NCI-H1930 (cell line): ENCODE results near the gene C10orf90.

Experiments
- DNase-seq, 2 experiments: peaks; one replicate each; lab custom pipeline; 2025; lab: John Stamatoyannopoulos, UW

The C10orf90 gene

DNA sequence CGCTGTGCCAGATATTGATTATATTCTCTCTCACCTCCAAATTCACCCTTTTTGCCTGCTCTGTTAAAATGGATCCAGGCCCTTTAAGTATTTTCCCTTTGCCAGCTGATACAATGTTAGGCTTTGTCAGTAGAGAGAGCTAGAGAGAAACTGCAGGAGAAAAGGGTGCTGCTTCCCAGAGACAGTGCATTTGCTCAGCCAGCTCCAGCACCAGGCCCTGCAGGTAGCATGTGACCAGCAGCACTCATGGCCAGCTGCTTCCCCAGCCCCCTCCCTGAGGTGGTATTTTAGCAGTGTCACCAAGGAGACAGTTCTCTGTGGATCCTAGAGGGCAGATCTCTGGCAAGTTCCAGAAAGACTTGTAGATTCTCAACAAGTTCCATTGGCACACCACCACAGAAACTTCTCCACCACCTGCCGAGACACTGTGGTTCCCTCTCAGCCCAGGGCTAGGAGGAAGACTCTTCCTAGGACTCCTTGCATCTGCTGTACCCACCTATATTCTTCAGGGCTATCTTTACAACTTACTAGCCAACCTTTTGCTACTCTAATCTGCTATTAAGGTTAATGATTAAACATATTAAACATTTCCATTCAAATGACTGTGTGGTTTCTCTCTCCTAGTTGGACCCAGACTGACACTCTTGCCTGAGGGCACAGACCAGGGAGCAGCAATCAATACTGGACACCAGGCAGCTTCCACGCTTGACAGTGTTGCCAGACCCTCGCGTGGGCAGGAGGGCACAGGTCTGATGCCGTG is 246.6 kb downstream of the C10orf90 start:
- DNase-seq: no peak

DNA sequence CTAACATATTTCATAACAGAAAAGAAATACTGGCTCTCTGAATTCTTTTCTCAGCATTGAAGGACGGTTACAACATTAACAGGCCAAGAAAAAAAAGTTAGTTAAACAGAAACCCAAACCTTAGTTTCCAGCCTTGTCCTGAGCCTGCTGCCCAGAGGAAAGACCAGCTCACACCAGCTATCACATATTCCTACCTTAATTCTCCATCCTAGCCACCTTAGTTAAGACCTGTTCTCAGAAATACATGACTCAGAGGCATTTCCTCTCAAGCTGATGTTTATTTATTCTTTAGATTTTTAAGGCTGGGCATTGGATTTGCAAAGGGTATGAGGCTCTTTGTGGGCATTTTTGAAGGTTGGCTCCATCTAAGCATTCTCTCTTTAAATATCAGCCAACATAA is 247.9 kb downstream of the C10orf90 start:
- DNase-seq: no peak

DNA sequence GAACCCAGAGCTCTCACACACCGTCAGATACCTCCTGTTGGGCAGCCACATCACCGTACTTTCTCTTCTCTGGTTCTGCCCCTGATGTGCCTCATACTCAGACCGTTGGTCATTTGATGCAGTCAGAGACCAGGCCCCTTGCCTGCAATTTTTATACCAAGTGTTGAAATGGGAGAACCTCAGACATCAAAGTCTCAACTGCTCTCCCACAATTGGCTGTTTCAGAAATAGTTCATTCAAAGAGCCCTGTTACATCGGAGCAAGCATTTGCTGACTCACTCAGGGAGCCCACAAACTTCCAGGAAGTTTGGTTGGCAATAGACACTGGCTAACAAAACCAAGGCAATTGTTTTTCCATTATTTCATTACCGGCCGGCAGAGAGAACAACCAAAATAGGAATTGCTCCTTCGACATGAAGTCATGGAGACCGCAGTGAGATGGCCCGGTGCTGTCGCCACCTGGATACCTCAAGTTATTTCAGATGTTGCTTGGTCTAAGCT is 248.7 kb downstream of the C10orf90 start:
- DNase-seq: no peak

DNA sequence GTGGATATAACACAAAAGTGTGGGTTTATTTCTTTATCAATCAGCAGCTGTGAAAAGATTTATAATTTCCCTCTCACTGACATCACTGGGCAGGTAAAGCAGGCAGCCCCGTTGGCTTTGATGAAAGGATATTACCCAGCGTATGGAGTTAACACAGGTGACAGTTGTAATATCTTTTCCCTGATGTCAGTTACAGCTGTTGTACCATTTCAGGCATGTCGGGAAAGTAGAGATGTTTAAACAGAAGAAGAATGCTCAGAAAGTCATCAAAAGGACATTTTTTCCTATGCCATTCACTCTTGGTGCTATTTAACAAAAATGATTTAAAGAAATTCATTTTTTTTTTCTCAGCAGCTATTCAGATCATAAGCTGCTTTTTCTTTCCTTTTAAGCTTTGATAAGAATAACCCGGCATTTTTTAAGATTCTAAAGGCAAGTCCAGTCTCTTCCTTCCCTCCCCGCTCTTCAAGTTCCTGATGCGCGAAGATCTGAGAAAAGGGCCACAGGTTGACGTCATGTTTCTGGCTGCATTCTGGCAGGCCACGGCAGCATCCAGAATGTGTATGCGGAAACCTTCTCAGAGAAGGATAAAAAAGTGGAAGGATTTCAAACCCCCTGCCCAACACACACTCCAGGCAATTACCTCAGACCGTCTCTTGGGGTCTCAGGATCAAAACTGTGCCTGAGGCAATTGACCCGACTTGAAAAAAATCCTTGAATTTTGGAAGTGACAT is 249.8 kb downstream of the C10orf90 start:
- no peak for DNase-seq

DNA sequence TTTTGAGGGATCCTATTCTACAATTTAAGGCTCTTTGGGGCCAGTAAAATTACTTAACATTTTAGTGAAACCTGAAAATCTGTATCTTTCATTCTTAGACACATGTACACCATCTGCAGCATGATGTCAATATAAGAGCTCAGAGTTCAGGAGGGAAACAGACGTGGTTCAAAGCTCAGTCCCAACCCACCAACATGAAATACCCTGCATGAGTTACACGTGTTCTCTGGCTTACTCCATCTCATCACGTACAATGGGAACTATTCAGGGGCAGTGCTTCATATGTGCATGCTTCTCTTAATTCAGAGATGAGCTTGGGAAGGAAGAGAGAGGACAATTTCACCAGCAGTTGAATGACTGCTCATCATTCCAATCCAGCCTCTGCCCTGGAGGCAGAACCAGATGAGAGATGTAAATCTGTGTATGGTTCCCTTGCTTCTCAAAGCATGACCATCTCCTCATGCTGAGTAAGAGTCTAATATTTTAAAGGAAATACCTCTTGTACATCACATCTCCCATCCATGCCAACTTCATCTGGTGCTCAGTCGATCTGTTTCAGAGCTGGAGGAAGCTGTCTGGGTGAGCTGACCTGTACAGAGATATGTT is 253.2 kb downstream of the C10orf90 start:
- no peak for DNase-seq

DNA sequence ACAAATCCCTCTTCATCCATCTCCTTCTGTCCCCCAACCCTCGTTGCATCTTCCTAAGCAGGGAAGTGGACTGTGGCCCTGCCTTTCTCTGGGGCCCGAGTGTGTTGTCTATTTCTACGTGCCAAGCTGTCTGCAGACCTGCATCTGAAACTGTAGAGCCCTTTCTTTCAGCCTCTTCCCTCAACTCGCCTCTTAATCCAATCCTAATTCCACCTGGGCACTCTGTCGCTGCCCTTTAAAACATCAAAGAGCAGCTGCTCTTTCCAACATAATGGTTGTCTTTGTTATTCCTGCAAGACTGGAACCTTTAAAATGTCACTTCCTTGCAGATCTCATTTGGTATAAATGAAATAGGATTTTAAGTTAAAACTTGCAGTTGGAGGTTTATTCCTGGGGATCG is 260.7 kb downstream of the C10orf90 start:
- DNase-seq: no peak

DNA sequence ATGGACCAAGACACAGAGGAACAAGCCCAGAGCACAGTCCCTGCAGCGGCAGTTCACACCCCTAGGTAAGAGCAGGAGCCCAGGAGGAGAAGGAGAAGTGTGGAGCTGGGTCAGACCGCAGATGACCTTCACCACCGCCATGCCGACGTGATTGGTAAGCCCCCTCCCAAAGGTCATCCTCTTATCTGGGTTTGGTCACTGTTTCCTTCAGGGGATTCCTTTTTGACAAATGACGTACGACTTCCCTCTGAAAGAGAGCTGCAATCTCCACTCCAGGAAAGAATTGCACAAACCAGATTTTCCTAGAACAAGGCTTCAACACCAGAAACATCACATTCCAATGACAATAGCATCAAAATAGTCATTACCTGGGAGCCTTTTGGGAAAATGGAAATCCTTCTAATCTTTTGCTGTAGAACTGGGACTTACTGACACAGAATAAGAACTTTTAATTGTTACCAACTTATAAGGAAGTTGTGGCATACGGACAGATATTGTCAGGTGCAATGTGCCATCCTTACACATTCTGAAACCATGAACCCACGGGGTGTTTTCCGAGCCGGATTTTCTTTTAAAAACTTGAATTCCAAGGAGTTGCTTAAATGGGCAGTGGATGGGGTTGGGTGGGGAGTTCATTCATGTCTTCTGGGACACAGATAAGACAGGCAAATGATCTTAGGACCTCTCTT is 261.4 kb downstream of the C10orf90 start:
- DNase-seq: no peak

DNA sequence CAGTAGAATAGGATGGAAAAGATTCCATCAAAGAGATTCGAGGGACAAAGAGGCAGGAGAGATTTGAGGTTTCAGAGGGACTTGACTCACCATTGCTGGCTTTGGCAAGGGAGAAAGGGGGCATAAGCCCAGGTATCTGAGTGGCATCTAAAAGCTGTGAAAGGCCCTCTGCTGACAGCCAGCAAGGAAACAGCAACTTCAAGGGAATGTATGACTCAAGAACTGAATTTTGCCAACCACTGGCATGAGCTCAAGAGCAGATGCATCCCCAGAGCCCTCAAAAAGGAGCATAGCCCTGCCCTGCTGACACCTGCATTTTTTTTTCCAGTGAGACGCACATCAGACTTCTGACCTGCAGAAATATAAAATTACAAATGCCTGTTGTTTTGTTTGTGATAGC is 262.7 kb downstream of the C10orf90 start:
- DNase-seq: no peak

DNA sequence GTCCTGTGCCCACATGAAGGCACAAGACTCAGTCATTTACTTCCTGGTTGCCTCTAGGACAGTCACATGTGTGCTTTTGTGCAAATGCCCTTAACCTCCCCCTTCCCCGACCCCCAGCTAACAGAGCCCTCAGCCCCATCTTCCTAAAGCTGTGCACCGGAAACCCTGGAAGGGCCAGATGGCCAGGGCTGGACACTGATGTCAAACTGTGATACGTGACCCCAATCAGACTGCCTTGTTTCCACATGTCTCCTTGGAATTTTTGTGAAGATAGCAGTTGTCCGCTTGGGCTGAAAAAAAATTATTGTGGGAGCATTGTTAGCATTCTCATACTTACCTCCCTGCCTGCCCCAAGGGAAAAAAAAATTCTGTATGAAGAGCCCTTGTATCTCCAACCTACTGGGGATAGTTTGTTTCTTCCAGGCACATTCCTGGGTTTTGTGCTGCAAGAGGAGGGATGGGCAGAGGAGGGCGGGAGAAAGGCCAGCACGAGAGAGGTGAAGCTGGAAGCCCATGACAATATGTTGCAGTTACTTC is 265.2 kb downstream of the C10orf90 start:
- no peak for DNase-seq

DNA sequence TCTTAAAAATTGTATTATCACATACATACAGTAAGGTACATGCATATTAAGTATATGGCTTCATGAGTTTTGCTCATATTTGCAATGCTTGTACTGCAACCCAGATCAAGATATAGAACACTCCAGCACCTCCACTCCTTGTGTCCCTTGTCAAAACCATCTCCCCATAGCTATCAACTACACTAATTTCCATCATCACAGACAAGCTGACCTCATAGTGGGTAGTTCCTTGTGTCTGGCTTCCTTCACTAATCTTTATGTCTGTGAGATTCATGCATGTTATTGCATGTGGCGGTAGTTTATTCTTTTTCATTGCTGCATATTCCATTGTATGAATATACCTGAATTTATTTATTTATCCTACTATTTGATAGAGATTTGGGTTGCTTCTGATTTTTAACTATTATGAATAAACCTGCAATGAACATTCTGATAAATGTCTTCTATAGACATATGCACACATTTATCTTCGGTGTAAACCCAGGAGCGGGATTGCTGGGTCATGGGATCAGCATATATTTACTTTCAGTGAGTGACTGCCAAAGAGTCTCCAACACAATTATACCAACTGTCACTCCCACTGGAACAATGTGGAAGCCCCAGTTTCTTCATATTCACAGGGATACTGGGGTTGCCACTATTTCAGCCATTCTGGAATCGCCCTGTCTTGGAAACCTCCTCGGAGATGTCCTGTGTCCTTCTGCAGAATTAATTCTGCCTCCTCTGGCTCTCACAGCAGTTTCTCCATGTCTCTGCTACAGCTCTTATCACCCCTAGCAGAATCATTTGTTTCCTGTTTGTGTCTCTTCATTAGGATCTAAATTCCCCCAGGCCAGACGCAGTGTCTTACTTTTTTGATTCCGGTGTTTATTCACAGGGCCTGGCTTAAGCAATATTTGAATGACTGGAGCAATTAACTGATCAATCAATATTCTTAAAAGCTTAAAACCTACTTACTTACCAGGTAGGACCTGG is 267.5 kb downstream of the C10orf90 start:
- DNase-seq: no peak

DNA sequence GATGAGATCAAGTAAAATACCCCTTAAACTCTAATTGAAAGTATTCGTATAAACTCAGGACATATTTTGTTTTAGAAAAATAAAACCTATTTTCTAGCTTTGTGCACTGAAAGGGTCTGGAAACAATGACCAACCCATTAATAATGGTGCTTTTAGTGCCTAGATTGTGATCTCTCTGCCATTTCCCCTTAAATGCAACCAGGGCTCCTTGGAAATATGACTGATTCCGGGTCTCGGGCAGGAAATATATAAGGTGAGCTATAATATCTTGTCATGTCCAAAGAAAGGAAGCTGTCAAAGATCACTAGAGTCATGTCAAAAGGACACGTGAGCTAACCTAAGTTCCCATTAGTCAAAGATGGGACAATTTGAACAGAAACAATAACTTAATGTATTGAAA is 269.9 kb downstream of the C10orf90 start:
- no peak for DNase-seq

DNA sequence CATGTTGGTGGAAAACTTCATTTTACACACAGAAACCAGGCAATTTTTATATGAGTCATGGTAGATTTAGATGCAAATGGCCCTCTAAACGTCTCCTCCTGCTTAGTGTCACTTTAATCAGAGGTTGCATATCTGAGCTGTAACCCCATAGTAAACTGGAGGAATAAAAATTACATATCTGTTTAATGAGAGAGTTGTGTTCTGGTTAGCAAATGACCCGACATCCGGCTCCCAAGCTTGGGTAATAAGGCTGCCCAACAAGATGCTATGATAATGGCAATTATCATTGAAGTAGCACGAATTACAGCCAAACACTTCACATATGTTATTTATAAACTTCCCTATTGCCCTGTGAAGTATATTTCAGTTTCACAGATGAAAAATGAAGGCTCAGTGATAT is 271.6 kb downstream of the C10orf90 start:
- no peak for DNase-seq

DNA sequence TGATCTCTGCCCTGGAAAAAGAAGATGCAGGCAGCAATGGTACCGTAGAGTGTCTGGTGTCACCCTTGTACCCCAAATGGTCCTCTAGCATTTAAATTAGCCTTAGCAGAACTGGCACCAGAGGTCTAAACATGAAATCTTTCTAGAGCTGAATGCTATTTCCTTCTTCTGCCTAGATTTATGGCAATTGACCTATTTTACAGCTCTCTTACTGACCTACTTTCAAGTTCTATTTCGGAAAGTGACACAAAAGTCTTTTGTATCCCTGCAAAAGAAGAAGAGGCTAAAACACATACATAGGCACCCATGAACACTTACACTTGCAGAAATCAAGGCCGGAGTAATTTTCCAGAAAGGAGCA is 272.1 kb downstream of the C10orf90 start:
- no peak for DNase-seq

DNA sequence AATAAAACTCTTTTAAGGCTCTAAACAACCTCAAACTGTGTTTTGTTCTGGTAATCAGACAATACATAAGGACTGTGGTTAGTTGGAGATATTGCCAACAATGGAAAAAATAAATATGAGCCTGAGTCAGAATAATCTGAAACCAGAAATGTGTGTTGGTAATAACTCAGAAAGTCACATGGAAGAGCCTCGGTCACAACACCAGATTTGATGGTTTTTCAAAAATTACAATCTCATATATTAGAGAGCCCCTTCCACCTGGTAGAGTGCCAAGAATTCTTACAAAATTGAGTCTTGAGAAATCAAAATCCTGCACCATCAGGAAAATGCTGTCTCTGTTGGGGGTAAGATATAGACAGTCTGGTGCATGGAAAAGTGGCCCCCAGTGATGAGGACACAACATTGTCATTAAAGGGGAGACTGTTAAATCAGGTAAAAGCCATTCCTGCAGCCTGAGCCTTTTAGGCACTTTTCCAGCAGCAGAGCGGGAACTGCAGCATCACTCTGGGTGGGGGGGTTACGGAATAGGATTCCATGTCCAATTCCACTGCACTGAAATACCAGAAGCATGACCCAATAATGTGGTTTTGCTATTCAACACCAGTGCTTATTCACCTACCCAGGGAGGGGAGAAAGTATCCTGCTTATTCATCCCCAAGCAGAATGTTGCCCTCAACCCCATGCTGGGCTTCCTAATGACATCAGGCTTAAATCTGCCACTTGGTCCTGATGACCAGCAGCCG is 272.7 kb downstream of the C10orf90 start:
- DNase-seq: no peak

DNA sequence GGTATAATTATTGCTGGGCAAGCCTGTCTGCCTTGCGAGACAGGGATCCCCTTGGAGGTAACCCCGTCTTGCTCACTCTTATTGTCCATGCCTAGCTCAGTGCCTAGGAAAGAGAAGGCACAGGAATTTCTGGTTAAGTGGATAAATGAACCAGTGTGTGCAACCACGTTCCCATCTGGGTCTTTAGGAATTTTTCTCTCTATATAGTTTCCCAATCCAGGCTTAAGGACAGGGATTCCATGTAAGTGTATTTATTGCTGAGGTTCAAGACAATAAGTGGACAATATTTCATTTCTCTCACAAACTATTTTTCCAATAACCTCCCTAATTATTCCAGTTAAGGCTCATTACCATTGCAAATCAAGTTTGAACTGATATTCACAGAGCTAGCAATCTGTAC is 273.3 kb downstream of the C10orf90 start:
- DNase-seq: no peak

DNA sequence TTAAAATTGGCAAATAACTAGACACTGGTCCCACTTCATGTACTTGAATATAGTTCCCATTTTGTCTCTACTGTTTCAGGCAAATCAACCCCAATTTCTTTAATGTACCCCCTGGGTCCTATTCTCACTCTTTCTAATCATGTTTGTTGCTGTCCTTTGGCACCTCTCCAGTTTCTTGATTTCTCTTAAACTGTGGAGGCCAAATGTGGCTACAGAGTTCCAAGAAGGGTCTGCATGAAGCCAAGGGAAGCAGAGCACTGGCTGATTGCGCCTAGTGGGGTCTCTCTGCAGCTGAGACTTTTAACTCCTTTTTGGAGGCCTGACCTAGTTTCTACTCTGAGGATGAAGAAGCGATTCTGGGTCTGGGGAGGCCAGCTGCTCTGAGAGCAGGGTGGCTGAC is 275.5 kb downstream of the C10orf90 start:
- DNase-seq: no peak

DNA sequence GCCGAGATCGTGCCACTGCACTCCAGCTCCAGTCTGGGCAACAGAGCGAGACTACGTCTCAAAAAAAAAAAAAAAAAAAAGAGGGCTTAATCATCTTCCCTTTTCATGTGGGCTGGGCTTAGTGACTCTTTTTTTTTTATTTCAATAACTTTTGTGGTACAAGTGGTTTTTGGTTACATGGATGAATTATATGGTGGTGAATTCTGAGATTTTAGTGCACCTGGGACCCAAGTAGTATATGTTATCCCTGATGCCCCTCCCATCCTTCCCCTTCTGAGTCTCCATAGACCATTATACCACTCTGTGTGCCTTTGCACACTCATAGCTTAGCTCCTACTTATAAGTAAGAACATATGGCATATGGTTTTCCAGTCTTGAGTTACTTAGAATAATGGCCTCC is 277.4 kb downstream of the C10orf90 start:
- DNase-seq: no peak

DNA sequence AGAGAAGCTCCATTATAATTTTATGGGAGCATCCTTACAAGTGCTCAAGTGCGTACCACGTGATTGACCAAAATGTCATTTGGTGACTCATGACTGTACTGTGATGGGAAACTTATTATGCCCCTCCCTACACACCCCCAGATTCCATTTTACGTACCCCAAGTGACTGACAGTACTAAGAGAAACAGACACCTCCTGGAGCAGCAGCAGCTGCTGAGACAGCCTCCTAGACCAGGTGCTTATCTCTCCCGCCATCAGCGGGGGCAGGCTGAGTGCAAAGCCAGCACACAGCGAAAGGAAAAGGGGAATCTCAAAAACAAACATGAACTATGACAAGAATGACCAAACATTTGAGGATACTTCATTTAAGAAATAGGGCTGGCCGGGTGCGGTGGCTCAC is 278.0 kb downstream of the C10orf90 start:
- DNase-seq: no peak

DNA sequence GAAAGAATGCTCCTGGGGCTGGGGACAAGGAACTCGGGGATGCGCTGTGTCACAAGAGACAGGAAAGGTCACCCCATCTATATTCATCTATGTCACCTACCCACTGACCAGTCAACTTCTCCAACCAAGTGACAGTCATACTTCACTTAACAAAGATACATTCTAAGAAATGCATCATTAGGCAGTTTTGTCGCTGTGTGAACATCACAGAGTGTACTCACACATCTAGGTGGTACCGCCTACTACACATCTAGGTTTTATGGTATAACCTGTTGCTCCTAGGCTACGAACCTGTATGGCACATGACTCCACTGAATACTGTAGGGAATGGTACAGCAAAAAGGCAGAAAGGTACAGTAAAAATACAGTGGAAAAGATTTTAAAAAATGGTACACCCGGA is 278.4 kb downstream of the C10orf90 start:
- no peak for DNase-seq

DNA sequence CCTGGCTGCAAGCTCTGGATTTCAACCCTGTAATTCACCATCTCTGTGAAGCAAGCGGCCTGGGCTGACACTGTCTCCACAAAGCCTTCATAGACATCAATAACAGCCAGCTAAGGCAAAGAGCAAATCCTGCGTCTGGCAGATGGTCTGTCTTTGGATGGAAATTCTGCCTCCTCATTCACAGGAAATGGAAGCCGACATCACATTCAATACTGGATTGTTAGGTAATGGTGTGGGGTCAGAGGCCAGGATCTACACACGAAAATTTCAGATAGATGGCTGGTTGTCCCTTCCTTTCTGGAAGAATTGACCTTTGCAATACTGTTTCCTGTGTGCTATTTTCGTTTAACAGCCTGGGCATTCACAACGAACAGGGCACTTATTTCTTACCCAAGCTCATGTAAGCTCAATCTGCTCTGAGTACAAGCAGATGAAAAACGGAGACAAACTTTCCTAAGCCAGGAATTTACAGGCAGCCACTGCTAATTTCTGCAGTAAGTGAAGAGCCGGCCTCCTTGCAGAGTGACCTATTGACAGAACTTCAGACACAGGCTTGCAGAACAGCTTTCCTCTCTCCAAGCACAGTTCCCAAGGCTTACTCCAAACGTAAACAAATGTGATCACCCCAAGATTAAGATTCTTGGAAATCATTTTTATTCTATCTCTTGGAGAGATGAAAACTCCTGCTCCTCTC is 279.2 kb downstream of the C10orf90 start:
- DNase-seq: no peak
